CD4-positive, alpha-beta memory T cell (primary cell): ENCODE measurements around the gene KDM7A. TPM values are rescaled to one million over a fixed set of nuclear protein-coding genes. Genes with fewer than 3 reads are reported as not detected.
A peak's percentile ranks its signal among the peaks of the same experiment; 100 is the strongest.

ENCODE experiments used
- CTCF ChIA-PET: fragments of 350-600 bp; sonication (Branson Sonifier 250); formaldehyde crosslinking; loops from one replicate; lab custom pipeline; 2021; ENCODE audit warnings: inconsistent platforms; ENCODE audit not compliant: partially characterized antibody; lab: Charles Lee
- POLR2A ChIA-PET: fragments of 350-600 bp; sonication (Branson Sonifier 250); formaldehyde crosslinking; loops from one replicate; lab custom pipeline; 2021; ENCODE audit not compliant: partially characterized antibody; lab: Charles Lee
- DNase-seq, 5 donors: peaks; one replicate each; pipeline versions ENCODE4 v3.0.0 to v3.0.0-alpha.2; 2020 to 2022; ENCODE audit warnings: mixed read lengths in 1 of 5
- H3K27ac ChIP-seq: one replicate; pipeline ENCODE4 v1.7.0; 2013; ENCODE audit warnings: low read depth, low read length
- H3K27me3 ChIP-seq: 2 replicates; pipeline ENCODE4 v1.7.0; 2013; ENCODE audit warnings: mild to moderate bottlenecking, low read length, moderate library complexity; ENCODE audit not compliant: insufficient read depth
- H3K36me3 ChIP-seq: 2 replicates; pipeline ENCODE4 v1.7.0; 2013; ENCODE audit warnings: mild to moderate bottlenecking, low read length, moderate library complexity; ENCODE audit not compliant: insufficient read depth
- H3K4me1 ChIP-seq: 2 replicates; pipeline ENCODE4 v1.7.0; 2013; ENCODE audit warnings: mild to moderate bottlenecking, low read length, moderate library complexity; ENCODE audit not compliant: insufficient read depth
- H3K4me3 ChIP-seq, 2 donors: one replicate each; pipeline ENCODE4 v1.7.0; 2013; ENCODE audit warnings: low read length in 2 of 2, mild to moderate bottlenecking in 1 of 2
- H3K9me3 ChIP-seq, 2 donors: one replicate each; pipeline ENCODE4 v1.7.0; 2013; ENCODE audit warnings: low read length in 2 of 2, control low read depth in 1 of 2; ENCODE audit not compliant: control insufficient read depth in 1 of 2
- H3K27ac Mint-ChIP-seq, 7 donors: one replicate each; pipeline ENCODE4 v1.8.0; 2020 to 2021; ENCODE audit warnings: mixed read lengths in 7 of 7, mild to moderate bottlenecking in 6 of 7, inconsistent platforms in 3 of 7, moderate library complexity in 3 of 7
- H3K27me3 Mint-ChIP-seq, 2 donors: one replicate each; pipeline ENCODE4 v1.8.0; 2020 to 2021; ENCODE audit warnings: mixed read lengths in 2 of 2
- H3K36me3 Mint-ChIP-seq, 2 donors: one replicate each; pipeline ENCODE4 v1.8.0; 2020 to 2021; ENCODE audit warnings: mixed read lengths in 2 of 2, inconsistent platforms in 1 of 2, mild to moderate bottlenecking in 1 of 2
- H3K4me1 Mint-ChIP-seq, 4 donors: one replicate each; pipeline ENCODE4 v1.8.0; 2020 to 2021; ENCODE audit warnings: mixed read lengths in 4 of 4, mild to moderate bottlenecking in 1 of 4
- H3K4me3 Mint-ChIP-seq, 8 donors: one replicate each; pipeline ENCODE4 v1.8.0; 2020 to 2021; ENCODE audit warnings: mixed read lengths in 8 of 8, mild to moderate bottlenecking in 7 of 8, moderate library complexity in 6 of 8, inconsistent platforms in 3 of 8
- H3K9me3 Mint-ChIP-seq, 8 donors: one replicate each; pipeline ENCODE4 v1.8.0; 2020 to 2021; ENCODE audit warnings: mixed read lengths in 8 of 8, mild to moderate bottlenecking in 5 of 8, inconsistent platforms in 3 of 8, moderate library complexity in 1 of 8
- intact Hi-C: fragments of 100-400 bp; cut with micrococcal nuclease; formaldehyde crosslinking; loops from one replicate; pipeline ENCODE4 v1.15.1; 2023
- polyA plus RNA-seq, 2 donors: library from polyadenylated mRNA; unstranded; fragments of 300-500 nt; fragmentation: Illumina TruSeq; gene quantifications; one replicate each; pipeline ENCODE4 v1.2.3, GENCODE V29; 2021
- total RNA-seq, 2 experiments: library from RNA; stranded (reverse); gene quantifications; one replicate each; pipeline ENCODE4 v1.2.3, GENCODE V29; 2021

KDM7A gene
- total and polyA plus RNA-seq, 4 experiments from 2014 or later = 3.3 to 45.9 (median 23.6) TPM

- H3K4me3 Mint-ChIP-seq = no peak overlapping the region
- Histone ChIP-seq H3K9me3 (no peaks in the 10 kb centered on the region), H3K36me3 (no peaks in the 10 kb centered on the region), H3K27me3 (no peaks in the 10 kb centered on the region), H3K27ac (no peak overlapping the region), H3K4me3 (no peak overlapping the region), H3K4me1 (peaks cover 11% of the 10 kb centered on the region)
- peaks cover 43 to 68% (median 60%) of the 10 kb centered on the region in 4 donors for H3K4me1 Mint-ChIP-seq
- intact Hi-C loops = no loop called here
- H3K27me3 Mint-ChIP-seq = no peaks in the 10 kb centered on the region
- H3K36me3 Mint-ChIP-seq = peaks cover 27 to 28% of the 10 kb centered on the region in 2 donors
- H3K9me3 Mint-ChIP-seq = peaks cover 0 to 3% (median 0%) of the 10 kb centered on the region in 8 donors
- no peak for DNase-seq
- H3K27ac Mint-ChIP-seq = peak overlapping the region in 1 of 7 donors; percentile 14
- ChIA-PET CTCF (interaction anchor here (1.7 kb wide), 1 partner anchor 11 kb away, joined by 5 read pairs; no protein-coding TSS in a partner anchor), POLR2A (no interaction called here)
Observed at GRCh38 chr7:140145709-140146108, 31.1 kb downstream of the KDM7A start.

DNA sequence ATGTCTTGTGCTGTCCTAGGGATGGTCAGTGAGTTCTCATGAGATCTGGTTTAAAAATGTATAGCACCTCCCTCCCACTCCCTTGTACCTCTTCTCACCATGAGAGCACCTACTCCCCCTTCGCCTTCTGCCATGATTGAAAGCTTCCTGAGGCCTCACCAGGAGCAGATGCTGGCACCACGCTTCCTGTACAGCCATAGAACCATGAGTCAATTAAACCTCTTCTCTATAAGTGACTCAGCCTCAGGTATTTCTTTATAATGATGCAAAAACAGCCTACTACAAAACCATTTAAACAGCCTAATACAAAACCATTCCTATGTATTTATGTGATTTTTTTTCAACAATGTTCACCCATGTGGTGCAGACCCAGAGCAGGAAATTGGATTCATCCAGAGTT lies 32.0 kb downstream of the KDM7A start:
- no peaks in the 10 kb centered on the region for H3K27me3 ChIP-seq
- H3K27ac ChIP-seq = no peak overlapping the region
- ChIA-PET CTCF (interaction anchor here (0.6 kb wide), 1 partner anchor 358 kb away, joined by 3 read pairs; no protein-coding TSS in a partner anchor), POLR2A (no interaction called here)
- Mint-ChIP-seq H3K4me1 (peaks cover 39 to 61% (median 54%) of the 10 kb centered on the region in 4 donors), H3K27ac (no peak overlapping the region), H3K4me3 (no peak overlapping the region), H3K27me3 (no peaks in the 10 kb centered on the region), H3K9me3 (peaks cover 0 to 3% (median 0%) of the 10 kb centered on the region in 8 donors), H3K36me3 (peaks cover 27 to 28% of the 10 kb centered on the region in 2 donors)
- DNase-seq = no peak
- no peaks in the 10 kb centered on the region for H3K36me3 ChIP-seq
- no peak overlapping the region for H3K4me3 ChIP-seq
- intact Hi-C loops = no loop called here
- H3K4me1 ChIP-seq = peaks cover 9% of the 10 kb centered on the region
- H3K9me3 ChIP-seq = no peaks in the 10 kb centered on the region

GRCh38 chr7:140143997-140144396 lies 32.8 kb downstream of the KDM7A start:
- H3K27me3 ChIP-seq = no peaks in the 10 kb centered on the region
- peaks cover 39 to 59% (median 54%) of the 10 kb centered on the region in 4 donors for H3K4me1 Mint-ChIP-seq
- peaks cover 0 to 3% (median 0%) of the 10 kb centered on the region in 8 donors for H3K9me3 Mint-ChIP-seq
- no peak overlapping the region for H3K4me3 ChIP-seq
- no peak for DNase-seq
- no peaks in the 10 kb centered on the region for H3K27me3 Mint-ChIP-seq
- H3K4me3 Mint-ChIP-seq = peak overlapping the region in 1 of 8 donors; percentile 22
- intact Hi-C loops = no loop called here
- H3K27ac Mint-ChIP-seq = peak overlapping the region in 1 of 7 donors; percentile 5
- ChIA-PET CTCF (no interaction called here), POLR2A (no interaction called here)
- H3K36me3 Mint-ChIP-seq = peaks cover 27 to 28% of the 10 kb centered on the region in 2 donors
- H3K27ac ChIP-seq = no peak overlapping the region
- no peaks in the 10 kb centered on the region for H3K9me3 ChIP-seq
- H3K36me3 ChIP-seq = no peaks in the 10 kb centered on the region
- H3K4me1 ChIP-seq = peaks cover 3% of the 10 kb centered on the region

DNA sequence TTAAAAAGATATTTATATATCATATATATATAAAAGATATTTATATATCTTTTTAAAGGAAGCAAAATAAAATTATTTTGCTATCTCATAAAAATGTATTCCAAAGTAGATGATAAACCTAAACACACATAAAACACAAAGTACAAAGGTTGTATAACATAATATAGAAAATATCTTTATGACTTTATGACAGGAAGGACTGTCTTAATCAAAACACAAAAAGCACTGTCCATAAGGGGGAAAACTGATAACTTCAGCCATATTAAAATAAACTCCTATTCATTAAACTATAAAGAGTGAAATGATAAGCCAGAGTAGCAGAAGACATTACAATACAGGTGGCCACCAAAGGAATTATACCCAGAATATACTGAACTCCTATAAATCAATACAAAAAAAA lies 34.8 kb downstream of the KDM7A start:
- no peaks in the 10 kb centered on the region for H3K9me3 ChIP-seq
- no peak overlapping the region for H3K4me3 ChIP-seq
- CTCF ChIA-PET = no interaction called here
- intact Hi-C loops = no loop called here
- POLR2A ChIA-PET = no interaction called here
- H3K4me1 ChIP-seq = no peaks in the 10 kb centered on the region
- no peak for DNase-seq
- peaks cover 0 to 3% (median 0%) of the 10 kb centered on the region in 8 donors for H3K9me3 Mint-ChIP-seq
- H3K27ac Mint-ChIP-seq = no peak overlapping the region
- H3K27ac ChIP-seq = no peak overlapping the region
- peaks cover 37 to 52% (median 46%) of the 10 kb centered on the region in 4 donors for H3K4me1 Mint-ChIP-seq
- no peak overlapping the region for H3K4me3 Mint-ChIP-seq
- no peaks in the 10 kb centered on the region for H3K27me3 Mint-ChIP-seq
- H3K36me3 Mint-ChIP-seq = peaks cover 29 to 33% of the 10 kb centered on the region in 2 donors
- H3K27me3 ChIP-seq = no peaks in the 10 kb centered on the region
- no peaks in the 10 kb centered on the region for H3K36me3 ChIP-seq

DNA sequence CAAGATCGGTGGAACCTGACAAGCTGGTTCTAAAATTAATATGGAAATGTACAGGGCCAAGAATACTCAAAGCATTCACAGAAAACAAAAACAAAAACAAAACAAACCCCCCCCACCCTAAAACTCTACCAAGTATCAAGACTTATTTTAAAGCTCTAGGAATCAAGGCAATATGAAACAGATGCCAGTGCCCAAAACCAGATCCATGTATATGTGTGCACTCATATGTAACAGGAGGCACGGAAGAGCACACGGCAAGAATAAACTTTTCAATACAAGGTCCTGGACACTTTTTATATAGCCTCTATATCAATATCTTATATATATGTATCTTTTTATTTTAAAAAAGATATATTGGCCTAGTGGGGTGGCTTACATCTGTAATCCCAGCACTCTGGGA lies 35.5 kb downstream of the KDM7A start:
- H3K27ac Mint-ChIP-seq = peak overlapping the region in 1 of 7 donors; percentile 5
- CTCF ChIA-PET = interaction anchor here (0.7 kb wide), 2 partner anchors 13 to 224 kb away, joined by 3 read pairs; no protein-coding TSS in a partner anchor

GRCh38 chr7:140137078-140137477 lies 39.7 kb downstream of the KDM7A start:
- CTCF ChIA-PET = interaction anchor here (1.6 kb wide), 1 partner anchor 17 kb away, joined by 4 read pairs; no protein-coding TSS in a partner anchor
- H3K4me1 ChIP-seq = no peaks in the 10 kb centered on the region
- H3K27ac Mint-ChIP-seq = no peak overlapping the region

More for the DNA sequence above, 35.5 kb downstream of the KDM7A start:
- H3K27me3 Mint-ChIP-seq = no peaks in the 10 kb centered on the region
- peaks cover 0 to 3% (median 0%) of the 10 kb centered on the region in 8 donors for H3K9me3 Mint-ChIP-seq
- no peak overlapping the region for H3K4me3 Mint-ChIP-seq
- POLR2A ChIA-PET = interaction anchor here (0.6 kb wide), 1 partner anchor 111 kb away, joined by 4 read pairs; no protein-coding TSS in a partner anchor
- no peak for DNase-seq
- H3K36me3 Mint-ChIP-seq = peaks cover 23 to 27% of the 10 kb centered on the region in 2 donors
- Histone ChIP-seq H3K36me3 (no peaks in the 10 kb centered on the region), H3K27ac (no peak overlapping the region), H3K4me3 (no peak overlapping the region), H3K27me3 (no peaks in the 10 kb centered on the region), H3K9me3 (no peaks in the 10 kb centered on the region), H3K4me1 (no peaks in the 10 kb centered on the region)
- intact Hi-C loops = no loop called here
- H3K4me1 Mint-ChIP-seq = peaks cover 29 to 44% (median 38%) of the 10 kb centered on the region in 4 donors

GRCh38 chr7:140136073-140136472 lies 40.7 kb downstream of the KDM7A start:
- Histone ChIP-seq H3K27ac (no peak overlapping the region), H3K36me3 (peaks cover 16% of the 10 kb centered on the region), H3K4me1 (no peaks in the 10 kb centered on the region), H3K4me3 (no peak overlapping the region), H3K9me3 (no peaks in the 10 kb centered on the region), H3K27me3 (no peaks in the 10 kb centered on the region)
- peaks cover 6 to 18% (median 13%) of the 10 kb centered on the region in 4 donors for H3K4me1 Mint-ChIP-seq
- ChIA-PET CTCF (no interaction called here), POLR2A (no interaction called here)
- H3K9me3 Mint-ChIP-seq = no peaks in the 10 kb centered on the region
- DNase-seq = no peak
- no peak overlapping the region for H3K4me3 Mint-ChIP-seq
- H3K27me3 Mint-ChIP-seq = no peaks in the 10 kb centered on the region
- peaks cover 34 to 44% of the 10 kb centered on the region in 2 donors for H3K36me3 Mint-ChIP-seq
- intact Hi-C loops = no loop called here
- no peak overlapping the region for H3K27ac Mint-ChIP-seq

More at GRCh38 chr7:140137078-140137477, 39.7 kb downstream of the KDM7A start:
- Histone ChIP-seq H3K9me3 (no peaks in the 10 kb centered on the region), H3K27me3 (no peaks in the 10 kb centered on the region), H3K36me3 (peaks cover 15% of the 10 kb centered on the region), H3K4me3 (no peak overlapping the region), H3K27ac (no peak overlapping the region)
- POLR2A ChIA-PET = no interaction called here
- H3K9me3 Mint-ChIP-seq = no peaks in the 10 kb centered on the region
- H3K36me3 Mint-ChIP-seq = peaks cover 27 to 38% of the 10 kb centered on the region in 2 donors
- H3K4me1 Mint-ChIP-seq = peaks cover 8 to 19% (median 17%) of the 10 kb centered on the region in 4 donors
- intact Hi-C loops = no loop called here
- H3K4me3 Mint-ChIP-seq = no peak overlapping the region
- no peaks in the 10 kb centered on the region for H3K27me3 Mint-ChIP-seq
- DNase-seq = no peak
